ENCODE measurements around the gene TCP11.

The TCP11 gene

DNA sequence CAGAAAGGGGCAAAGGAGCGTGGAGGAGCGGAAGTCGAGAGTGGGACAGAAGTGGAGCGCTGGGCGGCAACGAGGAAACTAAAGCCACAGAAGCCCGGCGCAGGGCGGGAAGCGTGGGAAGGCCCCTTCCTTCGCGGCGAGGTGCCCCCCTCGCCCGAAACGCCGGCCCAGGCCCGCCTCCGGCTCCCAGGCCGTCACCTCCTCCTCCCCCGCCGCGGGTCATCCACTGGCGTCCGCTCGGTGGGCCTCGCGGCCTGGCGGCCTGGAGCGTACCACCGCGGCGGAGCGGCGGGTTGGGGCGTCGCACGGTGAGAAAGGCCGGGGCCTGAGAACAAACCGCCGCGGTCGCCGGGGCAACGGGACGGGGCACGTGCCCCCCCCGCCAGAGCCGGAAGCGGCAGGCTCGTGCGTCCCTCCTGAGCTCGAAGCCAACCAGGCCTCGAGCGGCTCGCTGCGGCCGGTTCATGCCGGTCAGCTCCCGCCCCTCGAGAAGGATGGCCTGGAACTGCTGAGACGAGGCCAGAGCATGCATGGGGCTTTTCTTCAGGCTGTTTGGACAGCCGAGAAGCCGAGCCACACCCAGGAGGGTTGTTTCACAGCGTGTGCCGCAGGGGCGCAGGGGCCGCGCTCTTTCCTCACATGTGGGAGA lies at the start of gene TCP11:
TCP11 (minus strand) TSS at position 333 of the 649 bp plus-strand sequence. CDS start 469 bp downstream, outside the sequence.
- DNase-seq (ENCODE audit: low read depth in 2 of 2), result no peak

DNA sequence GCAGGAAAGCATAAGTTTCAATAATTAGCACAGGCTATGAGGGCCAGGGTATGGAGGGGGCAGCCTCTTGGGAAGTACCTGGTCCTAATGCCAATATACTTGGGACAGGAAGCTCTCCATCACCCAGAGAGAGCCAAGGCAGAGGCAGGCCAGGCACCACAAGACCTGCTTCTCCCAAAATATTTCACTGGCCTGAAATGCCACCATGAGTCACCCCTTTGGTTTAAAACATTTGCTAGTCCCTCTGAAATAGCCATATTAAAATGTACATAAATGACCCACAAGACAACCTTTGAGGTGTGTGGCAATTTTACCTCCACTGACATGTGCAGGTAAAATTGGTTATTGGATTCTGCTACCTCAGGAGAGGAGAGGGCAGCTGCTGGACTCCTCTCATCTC lies 49.2 kb upstream of the TCP11 start:
- DNase-seq (ENCODE audit: low read depth in 2 of 2), result no peak

DNA sequence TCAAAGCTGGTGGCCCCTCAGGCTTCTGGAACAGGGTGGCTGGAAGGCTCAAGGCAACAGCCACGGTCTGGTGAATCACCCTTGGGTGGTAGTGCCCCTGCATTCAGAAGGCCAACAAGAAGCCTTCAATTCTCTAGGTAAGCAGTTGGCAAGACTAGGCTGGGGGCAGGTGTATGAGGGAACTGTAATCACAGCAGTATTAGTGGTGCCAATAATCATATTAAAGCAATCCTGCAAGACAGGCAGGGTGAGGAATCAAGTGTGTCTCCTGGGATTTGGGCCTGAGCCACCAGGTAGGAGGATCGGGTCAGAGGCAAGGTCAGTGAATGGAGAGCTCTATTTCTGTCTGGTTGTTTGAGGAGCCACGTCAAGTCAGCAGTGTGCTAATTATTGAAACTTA lies 47.7 kb upstream of the TCP11 start:
- DNase-seq (ENCODE audit: low read depth in 2 of 2), result no peak

DNA sequence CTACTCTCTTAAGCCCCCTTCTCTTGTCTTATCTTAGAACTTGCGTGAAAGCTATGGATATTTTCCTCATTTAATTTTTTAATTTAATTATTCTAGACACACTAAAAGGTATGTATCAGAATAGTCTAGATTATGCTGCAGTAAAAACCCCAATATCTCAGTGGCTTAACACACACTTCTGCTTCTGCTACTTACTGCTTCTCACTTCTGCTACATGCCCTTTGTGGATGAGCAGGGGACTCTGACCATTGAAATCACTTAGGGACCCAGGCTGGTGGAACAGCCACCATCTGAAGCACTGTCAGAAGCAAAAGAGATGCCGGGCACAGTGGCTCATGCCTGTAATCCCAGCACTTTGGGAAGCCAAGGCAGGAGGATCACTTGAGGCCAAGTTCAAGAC lies 45.4 kb upstream of the TCP11 start:
- DNase-seq (ENCODE audit: low read depth in 2 of 2), result no peak

DNA sequence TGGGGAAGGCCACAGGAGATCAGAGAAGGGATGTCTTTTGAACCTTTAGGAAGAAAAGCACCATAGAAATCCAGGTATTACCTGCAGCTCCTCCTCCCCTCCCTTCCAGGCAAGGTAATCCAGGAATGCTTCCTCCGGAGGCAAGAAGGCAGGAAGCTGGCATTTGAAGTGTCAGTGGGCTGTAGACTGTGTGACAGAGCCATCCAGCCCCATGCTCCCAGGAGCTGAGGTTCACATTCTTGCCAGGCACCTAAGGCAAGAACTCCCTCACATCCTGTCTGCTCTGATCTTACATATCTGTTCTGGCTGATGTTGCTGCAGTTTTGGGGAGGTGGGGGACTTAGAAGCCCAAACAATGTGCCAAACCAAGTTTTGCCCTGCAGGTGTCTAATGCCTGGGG lies 44.8 kb upstream of the TCP11 start:
- no peak for DNase-seq (ENCODE audit: low read depth in 2 of 2)

DNA sequence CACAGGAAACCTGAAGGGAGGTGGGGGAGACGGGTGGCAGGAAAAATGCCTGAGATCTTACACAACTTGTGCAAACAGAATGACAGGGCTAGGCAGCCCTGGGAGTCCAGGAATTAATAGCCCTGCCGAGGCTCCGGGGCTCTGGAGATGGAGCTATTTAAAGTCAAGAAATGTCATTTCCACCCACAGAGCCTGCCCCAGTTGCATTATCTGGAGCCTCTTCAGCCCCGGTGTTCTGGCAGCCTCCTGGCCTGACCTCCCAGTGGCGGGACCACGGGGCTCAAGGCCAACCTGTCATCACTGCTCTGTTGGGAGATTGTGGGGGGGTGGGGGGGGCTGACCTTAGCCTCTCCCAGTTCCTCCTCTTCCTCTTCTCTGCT lies 44.2 kb upstream of the TCP11 start:
- no peak for DNase-seq (ENCODE audit: low read depth in 2 of 2)

DNA sequence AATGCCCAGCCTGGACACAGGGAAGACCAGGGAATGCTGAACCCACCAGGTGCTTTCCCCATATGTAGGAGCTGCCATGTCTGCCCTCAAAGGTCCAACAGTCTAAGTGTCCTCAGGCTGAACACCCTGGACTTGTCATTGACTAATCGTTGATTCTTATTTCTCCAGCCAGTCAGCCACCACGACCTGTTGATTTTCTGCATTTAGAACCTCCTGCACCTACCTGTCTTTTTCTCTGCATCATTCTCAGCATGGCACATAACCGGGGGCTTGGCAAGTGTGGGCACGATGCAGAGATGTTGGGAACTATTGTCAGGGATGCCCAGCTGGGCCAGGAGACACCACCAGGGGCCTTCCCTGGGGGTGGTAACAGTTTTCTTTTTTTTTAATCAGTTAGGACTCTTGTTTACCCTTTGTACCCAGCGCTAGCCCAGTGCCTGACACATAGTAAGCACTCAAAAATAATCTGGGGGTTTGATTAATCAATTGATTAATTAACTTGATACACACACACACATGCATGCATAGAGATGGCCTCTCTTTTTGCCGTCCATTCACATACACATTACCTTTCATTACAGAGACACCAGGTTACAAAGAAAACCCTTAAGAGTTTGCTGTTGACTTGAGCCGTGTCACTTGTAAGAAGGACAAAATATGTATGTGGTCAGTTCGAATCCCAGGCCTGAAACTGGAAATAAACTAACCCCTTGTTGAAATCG lies 43.6 kb upstream of the TCP11 start:
- DNase-seq (ENCODE audit: low read depth in 2 of 2), result no peak

DNA sequence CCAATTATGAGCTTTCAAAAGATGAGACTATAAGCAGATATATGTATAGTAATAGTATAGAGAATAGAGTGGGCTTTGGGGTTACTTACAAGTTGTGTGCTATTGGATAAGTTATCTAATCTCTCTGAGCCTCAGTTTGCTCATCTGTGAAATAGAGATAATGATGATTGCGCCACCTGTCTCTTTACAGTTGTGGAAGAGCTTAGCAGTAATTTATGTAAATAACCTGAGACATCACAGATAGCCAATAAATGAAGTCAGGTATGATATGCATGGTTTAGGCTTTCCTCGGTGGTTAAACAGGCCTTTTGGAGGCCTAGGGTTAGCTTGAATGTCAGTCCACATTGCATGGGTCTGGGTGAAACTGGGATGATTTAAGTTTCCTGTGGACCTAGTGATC lies 42.8 kb upstream of the TCP11 start:
- no peak for DNase-seq (ENCODE audit: low read depth in 2 of 2)

DNA sequence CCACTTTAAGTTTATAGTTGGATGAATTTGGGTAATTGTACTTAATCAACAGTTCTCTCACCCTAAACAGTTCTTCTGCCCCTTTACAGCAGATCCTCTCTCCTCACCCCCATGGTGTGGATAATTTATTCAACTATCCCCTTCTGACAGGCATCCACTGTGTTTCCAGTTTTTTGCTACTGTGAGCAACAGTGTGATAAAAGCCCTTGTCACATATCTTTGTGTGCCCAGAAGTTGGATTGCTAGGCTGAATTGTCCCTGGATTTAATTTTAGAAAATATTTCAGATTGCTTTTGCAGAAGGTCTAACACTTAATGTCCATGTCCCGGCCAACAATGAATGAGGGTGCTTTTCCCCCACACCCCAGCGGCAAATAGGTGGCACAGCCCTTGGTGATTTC lies 42.1 kb upstream of the TCP11 start:
- no peak for DNase-seq (ENCODE audit: low read depth in 2 of 2)

DNA sequence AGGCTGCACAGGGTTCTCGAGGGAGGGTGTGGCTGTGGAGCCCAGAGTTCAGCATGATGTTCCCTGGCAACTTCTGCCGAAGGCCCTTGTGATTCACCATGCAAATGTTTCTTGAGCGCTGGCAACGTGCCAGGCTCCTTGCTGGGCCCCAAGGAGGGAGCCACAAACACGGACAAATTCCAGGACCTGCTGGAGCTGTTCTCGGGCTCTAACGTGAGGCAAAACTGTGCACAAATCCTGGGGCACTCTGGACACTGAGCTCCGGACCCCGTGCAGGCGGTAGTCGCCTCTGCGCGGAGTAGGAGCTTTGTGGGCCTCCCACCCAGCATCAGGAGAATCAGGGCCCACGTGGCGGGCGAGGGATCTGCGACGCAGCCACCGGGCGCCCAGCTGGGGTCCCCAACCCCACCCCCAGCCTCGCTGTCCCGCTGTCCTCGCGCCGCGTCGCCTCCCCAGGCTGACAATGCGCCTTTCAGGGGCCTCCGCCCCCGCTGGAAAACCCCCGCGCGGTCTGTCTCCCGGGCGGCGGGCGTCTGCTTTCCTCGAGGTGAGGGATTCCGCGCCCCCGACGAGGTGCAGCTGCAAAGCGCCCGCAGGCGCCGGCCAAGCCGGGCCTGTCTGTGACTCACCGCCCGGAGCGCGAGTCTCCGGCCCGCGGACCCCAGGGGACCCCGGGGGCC lies 40.9 kb upstream of the TCP11 start:
- no peak for DNase-seq (ENCODE audit: low read depth in 2 of 2)

DNA sequence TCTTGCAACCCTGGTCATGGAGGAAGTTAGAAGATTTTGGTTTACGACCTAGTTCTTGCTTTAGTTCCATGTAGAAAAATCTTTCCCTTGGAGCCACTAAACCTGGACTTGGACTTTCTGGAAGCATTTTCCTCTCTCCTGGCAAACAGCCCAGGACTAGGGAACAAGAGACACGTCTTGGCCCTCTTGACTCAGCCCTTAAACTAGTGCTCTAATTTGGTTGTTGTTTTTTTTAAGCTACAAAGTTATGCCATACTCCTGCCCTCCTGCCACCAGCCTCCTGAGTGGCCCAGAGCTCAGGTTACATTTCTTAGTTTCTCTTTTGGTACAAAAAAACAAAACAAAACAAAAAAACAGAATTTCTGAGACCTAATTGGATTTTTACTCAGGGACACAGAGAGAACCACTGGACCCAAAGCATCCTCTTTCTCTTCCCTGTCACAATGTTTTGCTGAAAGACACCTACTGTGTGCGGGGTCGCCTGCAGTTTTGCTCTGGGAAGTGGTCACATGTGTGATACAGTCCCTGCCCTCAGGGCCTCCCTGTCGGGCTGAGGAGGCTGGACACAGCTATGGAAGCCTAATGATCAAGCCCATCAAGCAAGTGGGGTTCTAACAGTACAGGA lies 40.3 kb upstream of the TCP11 start:
- no peak for DNase-seq (ENCODE audit: low read depth in 2 of 2)

DNA sequence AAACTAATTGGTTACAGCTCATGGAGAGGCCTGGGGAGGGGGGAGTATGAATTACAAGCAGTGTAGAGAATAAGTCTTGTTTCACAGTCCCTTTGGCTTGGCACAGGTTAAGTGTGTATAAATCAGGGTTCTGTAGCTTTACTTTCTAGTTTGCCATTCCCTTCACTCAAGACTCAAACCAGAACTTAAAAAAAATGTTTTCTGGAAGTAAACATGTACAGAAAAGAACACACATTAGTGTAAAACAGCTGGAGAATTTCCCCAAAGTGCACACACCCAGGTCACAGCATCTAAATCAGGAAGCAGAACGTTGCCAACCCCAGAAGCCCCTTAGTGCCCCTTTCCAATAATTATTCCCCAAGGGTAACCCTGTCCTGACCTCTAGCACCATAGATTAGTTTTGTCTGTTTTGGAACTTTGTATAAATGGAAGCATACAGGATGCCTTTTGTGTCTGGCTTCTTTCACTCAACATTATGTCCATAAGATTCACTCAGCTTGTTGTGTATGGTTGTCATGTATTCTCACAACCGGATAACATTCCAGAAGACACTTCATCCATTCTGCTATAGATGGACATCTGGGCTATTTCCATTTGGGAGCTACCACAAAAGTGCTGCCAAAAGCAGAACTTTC lies 38.9 kb upstream of the TCP11 start:
- DNase-seq (ENCODE audit: low read depth in 2 of 2), result no peak

DNA sequence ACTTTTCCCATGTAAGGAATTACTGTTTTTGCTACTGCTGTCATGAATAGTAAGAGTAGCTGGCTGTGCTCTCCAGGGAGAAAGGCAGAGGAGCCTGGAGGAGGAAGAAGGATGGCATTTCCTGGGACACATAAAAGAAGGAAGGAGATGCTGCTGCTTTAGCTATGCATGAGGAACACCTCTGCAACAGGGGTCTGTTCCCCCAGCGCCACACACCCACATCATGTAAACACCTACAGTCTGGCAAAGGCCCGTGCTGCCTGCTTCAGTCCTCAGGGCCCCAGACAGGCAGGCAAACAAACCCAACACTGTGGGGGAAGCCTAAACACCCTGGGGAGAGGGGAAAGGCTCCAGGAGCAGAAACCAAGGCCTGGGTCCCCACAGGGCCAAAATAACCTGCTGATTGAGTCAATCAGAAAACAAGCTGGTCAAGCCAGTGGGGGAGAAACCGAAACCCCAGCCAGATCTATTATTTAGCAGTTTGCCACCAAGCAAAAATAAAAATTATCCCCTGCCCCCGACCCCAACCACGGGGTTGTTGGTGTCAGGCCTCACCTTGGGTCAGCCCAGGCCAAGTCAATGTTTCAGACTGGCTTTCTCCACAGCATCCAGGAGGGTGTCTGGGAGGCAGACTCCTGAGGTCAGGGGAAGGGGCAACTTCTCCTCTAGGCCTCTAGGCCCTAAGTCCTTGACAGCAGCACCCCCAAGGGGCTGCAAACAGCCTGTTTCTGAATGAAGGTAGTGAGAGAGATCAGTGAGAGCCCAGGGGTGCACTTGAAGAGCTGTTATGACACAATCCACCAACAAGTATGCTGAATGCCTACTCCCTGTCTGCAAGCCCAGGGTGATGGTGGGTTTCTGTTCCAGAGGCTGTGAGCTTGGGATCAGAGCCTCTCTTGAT lies 38.0 kb upstream of the TCP11 start:
- no peak for DNase-seq (ENCODE audit: low read depth in 2 of 2)

DNA sequence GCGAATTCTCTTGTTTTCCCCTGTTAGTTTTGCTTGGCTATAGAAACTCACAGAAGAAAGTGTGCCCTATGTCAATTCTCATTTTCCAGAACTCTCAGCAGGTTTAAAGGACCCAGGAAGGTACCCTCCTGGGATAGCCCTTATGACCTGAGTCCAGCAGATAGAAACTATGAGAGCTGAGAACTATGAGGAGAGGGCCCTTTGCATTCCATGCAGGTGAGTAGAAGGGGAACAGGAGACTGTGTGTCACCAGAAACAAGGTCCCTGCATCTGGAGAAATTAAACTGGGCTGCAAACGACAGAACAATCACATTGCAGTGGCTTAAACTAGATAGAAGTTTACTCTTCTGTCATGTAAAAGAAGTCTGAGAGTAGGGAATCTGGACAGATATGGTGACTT lies 36.9 kb upstream of the TCP11 start:
- DNase-seq (ENCODE audit: low read depth in 2 of 2), result no peak

DNA sequence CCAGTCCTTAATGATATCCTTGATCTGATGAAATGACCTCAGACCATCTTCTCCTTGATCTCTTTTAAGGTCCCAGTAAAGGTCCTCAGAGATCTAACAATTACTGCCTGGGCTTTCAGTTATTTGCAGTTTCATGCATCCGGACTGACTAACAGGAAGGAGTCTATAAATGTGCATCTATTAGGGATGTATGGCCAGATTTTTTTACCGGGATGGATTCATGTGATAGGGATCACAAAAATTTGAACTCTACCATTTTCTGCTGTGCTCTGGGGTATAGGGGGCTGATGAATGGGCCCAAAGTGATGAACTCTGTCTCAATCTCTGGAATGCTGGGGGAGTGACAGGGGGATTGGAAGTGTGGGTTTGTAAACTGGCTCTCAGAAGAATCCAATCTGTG lies 36.5 kb upstream of the TCP11 start:
- no peak for DNase-seq (ENCODE audit: low read depth in 2 of 2)

DNA sequence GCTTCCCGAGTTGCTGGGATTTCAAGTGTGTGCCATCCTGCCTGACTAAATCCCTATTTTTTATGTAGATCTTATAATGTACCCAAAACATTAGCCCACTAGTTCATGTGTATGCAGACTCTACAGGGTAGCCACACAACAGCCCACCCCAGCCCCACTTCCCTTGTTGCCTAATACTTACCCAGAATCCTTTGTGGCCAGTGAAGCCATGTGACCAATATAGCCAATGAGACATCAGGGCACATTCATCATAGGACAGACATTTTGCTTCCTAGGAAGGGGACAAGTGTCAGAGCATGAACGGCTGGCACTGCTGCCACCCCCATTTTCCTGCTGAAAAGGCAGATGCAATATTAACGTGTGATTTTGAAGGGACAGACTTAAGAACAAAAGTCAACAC lies 36.0 kb upstream of the TCP11 start:
- no peak for DNase-seq (ENCODE audit: low read depth in 2 of 2)

DNA sequence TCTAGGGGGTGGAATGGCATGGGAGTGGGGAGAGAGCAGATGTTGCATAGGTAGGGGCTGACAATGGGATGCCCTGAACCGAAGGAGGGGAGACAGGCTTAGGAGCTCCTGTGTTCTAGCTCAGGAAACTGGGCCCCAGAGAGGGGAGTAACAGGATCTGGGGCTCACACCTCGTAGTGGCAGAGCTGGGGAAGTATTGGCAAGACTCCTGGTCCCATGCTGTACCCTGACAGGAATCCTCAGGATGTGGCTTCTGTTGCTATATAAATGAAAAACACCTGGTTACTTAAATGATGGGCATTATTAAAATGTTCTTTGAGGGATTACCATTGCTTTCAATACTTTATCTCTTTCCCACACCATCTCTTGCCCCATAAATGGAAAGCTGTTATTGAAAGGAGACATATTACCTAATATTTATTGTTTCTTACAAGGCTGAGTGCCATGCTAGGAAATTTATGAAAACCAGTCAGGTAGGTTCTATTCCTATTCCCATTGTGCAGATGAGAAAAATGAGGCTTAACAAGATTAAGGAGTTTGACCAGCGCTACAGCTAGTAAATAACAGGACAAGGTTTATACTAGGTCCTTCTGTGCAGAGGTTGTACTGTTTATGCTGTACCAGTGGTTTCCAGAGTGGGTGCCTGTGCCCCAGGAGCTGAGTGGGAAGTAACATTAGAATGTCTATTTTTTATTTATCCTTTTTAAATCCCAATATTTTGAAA lies 35.3 kb upstream of the TCP11 start:
- no peak for DNase-seq (ENCODE audit: low read depth in 2 of 2)

DNA sequence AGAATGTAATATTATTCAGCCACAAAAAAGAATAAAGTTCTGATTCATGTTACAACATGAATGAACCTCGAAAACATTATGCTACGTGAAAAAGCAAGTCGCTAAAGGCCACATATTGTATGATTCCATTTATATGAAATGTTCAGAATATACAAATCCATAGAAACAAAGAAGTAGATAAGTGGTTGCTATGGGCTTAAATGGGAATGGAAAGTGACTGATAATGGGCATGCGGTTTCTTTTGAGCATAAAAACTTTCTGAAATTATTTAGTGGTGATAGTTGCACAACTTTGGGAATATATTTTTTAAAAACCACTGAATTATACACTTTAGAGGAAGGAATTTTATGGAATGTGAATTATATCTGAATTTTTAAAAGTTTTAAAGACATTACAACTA lies 33.4 kb upstream of the TCP11 start:
- DNase-seq (ENCODE audit: low read depth in 2 of 2), result no peak

DNA sequence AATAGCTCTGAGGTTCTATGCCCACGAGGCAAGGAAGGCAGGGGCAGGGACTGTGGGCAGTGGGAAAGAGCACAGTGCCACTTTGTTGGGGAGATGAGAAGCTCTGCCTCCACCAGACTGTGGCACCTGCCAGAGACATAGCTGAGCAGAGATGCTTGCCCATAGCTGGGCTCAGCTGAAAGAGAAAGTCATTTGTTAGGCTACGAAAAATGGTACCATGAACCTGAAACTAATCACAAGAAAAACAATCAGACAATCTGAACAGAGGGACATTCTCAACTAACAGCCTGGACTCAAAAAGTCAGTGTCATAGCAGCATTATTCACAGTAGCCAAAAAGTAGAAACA lies 32.9 kb upstream of the TCP11 start:
- no peak for DNase-seq (ENCODE audit: low read depth in 2 of 2)

DNA sequence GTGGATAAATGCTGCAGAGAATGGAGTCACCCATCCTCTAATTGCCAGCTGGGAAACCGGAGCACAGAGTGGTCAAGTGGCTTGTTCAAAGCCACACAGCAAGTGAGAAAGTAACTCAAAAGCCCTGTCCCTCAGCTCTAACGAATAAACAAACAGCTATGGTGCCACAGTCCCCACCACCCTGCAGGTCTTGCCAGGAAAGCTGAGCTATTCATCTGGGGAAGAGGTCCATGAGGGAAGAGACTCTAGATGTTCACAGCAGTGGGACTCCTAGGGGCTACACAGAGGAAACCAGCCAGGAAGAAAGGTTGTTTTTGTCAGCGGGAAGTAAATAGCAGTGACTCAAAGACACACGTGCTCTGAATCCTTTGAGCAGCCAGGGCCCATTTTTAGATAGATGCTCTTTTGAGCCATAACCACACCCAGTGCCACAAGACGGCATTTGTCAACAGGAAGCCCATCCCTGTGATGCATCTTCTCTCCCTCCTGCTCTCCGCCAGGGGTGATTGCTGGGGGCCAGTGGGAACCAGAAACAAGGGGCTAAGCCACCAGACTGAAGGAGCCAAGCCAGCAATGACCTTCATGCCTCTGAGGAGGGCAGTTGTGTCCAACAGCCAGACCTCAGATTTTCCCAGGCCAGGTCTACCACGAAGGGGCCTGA lies 32.4 kb upstream of the TCP11 start:
- DNase-seq (ENCODE audit: low read depth in 2 of 2), result no peak
